Suprapubic skin (tissue), 3 donors: ENCODE results near the gene RPL36.
"Not testable (repeated sequence)": the region's sequence is repeated elsewhere in the genome, so short reads cannot be mapped to it uniquely, and the experiment has no call there.

Source experiments
- CTCF ChIP-seq, 2 donors: fragments of 200-600 bp in 1 of 2; fragments of 450-650 bp in 1 of 2; sonication (generic) in 1 of 2; IDR thresholded peaks; one replicate each; pipeline ENCODE4 v1.5.1; 2016 to 2019; ENCODE audit warnings: antibody characterized with exemption in 2 of 2, mild to moderate bottlenecking in 1 of 2, moderate library complexity in 1 of 2
- EP300 ChIP-seq: sonication (generic); formaldehyde crosslinking; IDR thresholded peaks from one replicate; pipeline ENCODE4 v1.6.1; 2017; ENCODE audit warnings: antibody characterized with exemption
- POLR2A ChIP-seq, 2 donors: fragments of 450-650 bp; IDR thresholded peaks; one replicate each; pipeline ENCODE4 v1.6.1; 2017; ENCODE audit warnings: antibody characterized with exemption in 2 of 2, mild to moderate bottlenecking in 2 of 2, moderate library complexity in 2 of 2

- not testable (repeated sequence) for TF ChIP-seq EP300; CTCF (IDR thresholded peaks at IDR 0.05); POLR2A (IDR thresholded peaks at IDR 0.05)
These were observed 1.7 kb upstream of the RPL36 start for GRCh38 chr19:5688262-5688881.
